ENCODE data around the gene SBK2. TPM values are rescaled to one million over a fixed set of nuclear protein-coding genes. Genes with fewer than 3 reads are reported as not detected.

The SBK2 gene
- total and polyA plus RNA-seq, 9 of the 15 experiments (the other 6 are each of a cell fraction or from before 2014, with no cell fraction given) = not detected

DNA sequence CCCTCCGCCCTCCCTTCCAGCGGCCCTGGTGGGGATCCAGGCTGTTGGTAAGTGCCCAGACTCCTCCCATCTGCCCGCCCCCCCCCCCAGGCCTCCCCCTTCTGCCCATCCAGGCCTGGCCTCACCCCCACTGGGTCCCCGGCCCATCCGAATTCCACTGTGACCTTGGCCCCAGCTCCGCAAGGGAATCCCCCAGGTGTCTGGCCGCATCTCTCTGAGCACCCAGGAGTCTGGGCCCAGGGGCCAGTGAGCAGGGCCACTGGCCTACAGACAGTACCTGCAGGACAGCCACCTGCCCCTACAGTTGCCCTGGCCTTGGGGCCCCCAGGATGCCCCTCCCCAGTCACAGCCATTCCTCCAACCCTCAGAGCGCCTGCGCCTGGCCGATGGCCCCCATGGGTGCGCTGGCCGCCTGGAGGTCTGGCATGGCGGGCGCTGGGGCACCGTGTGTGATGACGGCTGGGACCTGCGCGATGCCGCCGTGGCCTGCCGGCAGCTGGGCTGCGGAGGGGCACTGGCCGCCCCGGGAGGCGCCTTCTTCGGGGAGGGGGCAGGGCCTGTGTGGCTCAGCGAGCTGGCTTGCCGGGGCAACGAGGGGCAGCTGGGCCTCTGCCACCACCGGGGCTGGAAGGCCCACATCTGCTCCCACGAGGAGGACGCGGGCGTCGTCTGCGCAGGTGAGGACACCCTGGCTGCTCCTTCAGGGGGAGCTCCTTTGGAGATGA, 47.8 kb downstream of the SBK2 start:
- CTCF ChIA-PET (ENCODE audit: low intra/inter-chr PET ratio) = no interaction called here
- H3K4me2 ChIP-seq (ENCODE audit: insufficient read depth, low read length) = no peak overlapping the region
- no peak for FAIRE-seq

More for the DNA sequence above, 47.8 kb downstream of the SBK2 start:
- H3K4me1 ChIP-seq (replicated peaks in 1 of 2; ENCODE audit: control insufficient read depth in 2 of 2, insufficient read depth in 2 of 2, low read length in 2 of 2) = peaks cover 29 to 89% of the 10 kb centered on the region in 2 experiments
- POLR2A ChIA-PET = interaction anchor here (0.6 to 2.3 kb wide), 4 partner anchors 10 to 105 kb away, joined by 3 to 5 read pairs (median 3); partner anchors contain the start of gene TMEM238
- intact Hi-C loops (cut with micrococcal nuclease) = no loop called here
- H3K4me3 ChIP-seq = no peak overlapping the region
- WGBS (ENCODE audit: insufficient coverage, low coverage, missing lambda C conversion rate) = 81% methylated on average over 24 of the region's 36 CpGs
- ATAC-seq (no peak), DNase-seq (ENCODE audit: extremely low read depth in 1 of 4, low spot score in 3 of 4) (peak in 2 of 4 experiments; percentile 30 to 33)
- H3K9me1 ChIP-seq (ENCODE audit: control insufficient read depth, insufficient read depth, low read length) = no peaks in the 10 kb centered on the region
- peaks cover 5% of the 10 kb centered on the region; the same call in 2 of the 3 replicates for H3K36me3 ChIP-seq (ENCODE audit: control insufficient read depth, insufficient read depth, low read length)
- H3K27ac ChIP-seq (ENCODE audit: extremely low read depth, low read depth, low read length) = no peak overlapping the region
- TF ChIP-seq, protein P1, sequence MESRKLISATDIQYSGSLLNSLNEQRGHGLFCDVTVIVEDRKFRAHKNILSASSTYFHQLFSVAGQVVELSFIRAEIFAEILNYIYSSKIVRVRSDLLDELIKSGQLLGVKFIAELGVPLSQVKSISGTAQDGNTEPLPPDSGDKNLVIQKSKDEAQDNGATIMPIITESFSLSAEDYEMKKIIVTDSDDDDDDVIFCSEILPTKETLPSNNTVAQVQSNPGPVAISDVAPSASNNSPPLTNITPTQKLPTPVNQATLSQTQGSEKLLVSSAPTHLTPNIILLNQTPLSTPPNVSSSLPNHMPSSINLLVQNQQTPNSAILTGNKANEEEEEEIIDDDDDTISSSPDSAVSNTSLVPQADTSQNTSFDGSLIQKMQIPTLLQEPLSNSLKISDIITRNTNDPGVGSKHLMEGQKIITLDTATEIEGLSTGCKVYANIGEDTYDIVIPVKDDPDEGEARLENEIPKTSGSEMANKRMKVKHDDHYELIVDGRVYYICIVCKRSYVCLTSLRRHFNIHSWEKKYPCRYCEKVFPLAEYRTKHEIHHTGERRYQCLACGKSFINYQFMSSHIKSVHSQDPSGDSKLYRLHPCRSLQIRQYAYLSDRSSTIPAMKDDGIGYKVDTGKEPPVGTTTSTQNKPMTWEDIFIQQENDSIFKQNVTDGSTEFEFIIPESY (CRISPR knock-in tag; IDR thresholded peaks at IDR 0.05) = peak; percentile 96
- TF ChIP-seq HNRNPL (IDR thresholded peaks at IDR 0.05; ENCODE audit: low read depth, low read length) (peak; percentile 78; the same call in 1 of the 2 replicates), POLR2G (IDR thresholded peaks at IDR 0.05; ENCODE audit: low read depth, low read length) (peak; percentile 76)
- TF ChIP-seq, protein P2, sequence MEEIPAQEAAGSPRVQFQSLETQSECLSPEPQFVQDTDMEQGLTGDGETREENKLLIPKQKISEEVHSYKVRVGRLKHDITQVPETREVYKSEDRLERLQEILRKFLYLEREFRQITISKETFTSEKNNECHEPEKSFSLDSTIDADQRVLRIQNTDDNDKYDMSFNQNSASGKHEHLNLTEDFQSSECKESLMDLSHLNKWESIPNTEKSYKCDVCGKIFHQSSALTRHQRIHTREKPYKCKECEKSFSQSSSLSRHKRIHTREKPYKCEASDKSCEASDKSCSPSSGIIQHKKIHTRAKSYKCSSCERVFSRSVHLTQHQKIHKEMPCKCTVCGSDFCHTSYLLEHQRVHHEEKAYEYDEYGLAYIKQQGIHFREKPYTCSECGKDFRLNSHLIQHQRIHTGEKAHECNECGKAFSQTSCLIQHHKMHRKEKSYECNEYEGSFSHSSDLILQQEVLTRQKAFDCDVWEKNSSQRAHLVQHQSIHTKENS (CRISPR knock-in tag; IDR thresholded peaks at IDR 0.05) = no peak
- in situ Hi-C loops (cut with MboI) = no loop called here
- H3K9me3 ChIP-seq (replicated peaks; ENCODE audit: control insufficient read depth, insufficient read depth, low read depth, low read length) = no peaks in the 10 kb centered on the region
- peak overlapping the region in 1 of 2 experiments; percentile 81; a peak in 2 of 4 replicates for H3K9ac ChIP-seq (ENCODE audit: insufficient read depth in 1 of 2, low read depth in 2 of 2, low read length in 2 of 2)
- no peak overlapping the region for H2AFZ ChIP-seq (ENCODE audit: low read depth, low read length)
- no peaks in the 10 kb centered on the region for H4K20me1 ChIP-seq (replicated peaks; ENCODE audit: control insufficient read depth, insufficient read depth, low read length)
- H3K79me2 ChIP-seq (ENCODE audit: control insufficient read depth, insufficient read depth, low read length) = peaks cover 12% of the 10 kb centered on the region; the same call in 2 of the 3 replicates
- BruUV-seq (replicated peaks) = no TSS peak
- H3K27me3 ChIP-seq (ENCODE audit: control insufficient read depth in 2 of 2, insufficient read depth in 2 of 2, low read length in 2 of 2) = peaks cover 0 to 4% of the 10 kb centered on the region in 2 experiments; a peak in 1 of 5 replicates
